ENCODE results near the gene DIP2C. TPM values are rescaled to one million over a fixed set of nuclear protein-coding genes. Genes with fewer than 3 reads are reported as not detected.
A peak's percentile ranks its signal among the peaks of the same experiment; 100 is the strongest.

DIP2C gene
- total RNA-seq, 1 donor from 2014 or later: 10.1 TPM

- Histone ChIP-seq H3K9ac (no peak overlapping the region), H3K4me3 (no peak overlapping the region), H3K4me2 (no peak overlapping the region), H3K36me3 (no peaks in the 10 kb centered on the region), H3K79me2 (ENCODE audit: low read depth) (peaks cover 34% of the 10 kb centered on the region), H3K27me3 (no peaks in the 10 kb centered on the region), H3K4me1 (peaks cover 41% of the 10 kb centered on the region), H3F3A (ENCODE audit: low read depth) (no peaks in the 10 kb centered on the region), H3K9me3 (ENCODE audit: low read depth) (no peaks in the 10 kb centered on the region), H2AFZ (replicated peaks) (no peak overlapping the region), H4K20me1 (ENCODE audit: low read depth) (peaks cover 75% of the 10 kb centered on the region), H3K27ac (no peak overlapping the region)
- no peak for TF ChIP-seq CTCF (IDR thresholded peaks at IDR 0.05)
- Mint-ChIP-seq H3K27ac (peak overlapping the region; percentile 66), H3K27me3 (ENCODE audit: insufficient read depth, low read depth) (peaks cover 7% of the 10 kb centered on the region), H3K4me3 (no peak overlapping the region), H3K4me1 (peaks cover 61% of the 10 kb centered on the region), H3K36me3 (peaks cover 15% of the 10 kb centered on the region), H3K9me3 (peaks cover 7% of the 10 kb centered on the region)
- DNase-seq (ENCODE audit: low spot score): no peak
These were observed 199.2 kb downstream of the DIP2C start for GRCh38 chr10:490256-490655.

- peaks cover 50% of the 10 kb centered on the region for H3K4me1 ChIP-seq
These were observed 200.1 kb downstream of the DIP2C start for GRCh38 chr10:489330-489729.

GRCh38 chr10:488933-489215, 200.6 kb downstream of the DIP2C start:
- H4K20me1 ChIP-seq (ENCODE audit: low read depth): peaks cover 72% of the 10 kb centered on the region
- Mint-ChIP-seq H3K4me1 (peaks cover 68% of the 10 kb centered on the region), H3K9me3 (peaks cover 7% of the 10 kb centered on the region), H3K36me3 (peaks cover 19% of the 10 kb centered on the region), H3K27ac (no peak overlapping the region), H3K4me3 (no peak overlapping the region), H3K27me3 (ENCODE audit: insufficient read depth, low read depth) (peaks cover 11% of the 10 kb centered on the region)
- no peak for TF ChIP-seq CTCF (IDR thresholded peaks at IDR 0.05)
- no peak for TF ChIP-seq EZH2 (IDR thresholded peaks at IDR 0.05)
- no peak for TF ChIP-seq EZH2phosphoT487 (IDR thresholded peaks at IDR 0.05)
- H3F3A ChIP-seq (ENCODE audit: low read depth): no peaks in the 10 kb centered on the region
- H3K4me1 ChIP-seq: peaks cover 52% of the 10 kb centered on the region
- H3K9me3 ChIP-seq (ENCODE audit: low read depth): no peaks in the 10 kb centered on the region
- H2AFZ ChIP-seq (replicated peaks): no peak overlapping the region
- H3K36me3 ChIP-seq: no peaks in the 10 kb centered on the region
- H3K9ac ChIP-seq: no peak overlapping the region
- no peaks in the 10 kb centered on the region for H3K27me3 ChIP-seq
- no peak overlapping the region for H3K4me3 ChIP-seq
- no peak for DNase-seq (ENCODE audit: low spot score)
- H3K79me2 ChIP-seq (ENCODE audit: low read depth): peaks cover 31% of the 10 kb centered on the region
- H3K27ac ChIP-seq: no peak overlapping the region
- no peak overlapping the region for H3K4me2 ChIP-seq

More at GRCh38 chr10:489330-489729, 200.1 kb downstream of the DIP2C start:
- no peak for DNase-seq (ENCODE audit: low spot score)
- H3K4me2 ChIP-seq: no peak overlapping the region
- H3K9ac ChIP-seq: no peak overlapping the region
- no peak overlapping the region for H3K27ac ChIP-seq
- no peak for TF ChIP-seq CTCF (IDR thresholded peaks at IDR 0.05)
- TF ChIP-seq EZH2phosphoT487 (IDR thresholded peaks at IDR 0.05): no peak
- TF ChIP-seq EZH2 (IDR thresholded peaks at IDR 0.05): no peak
- H3K9me3 Mint-ChIP-seq: peaks cover 7% of the 10 kb centered on the region
- no peak overlapping the region for H3K4me3 Mint-ChIP-seq
- no peaks in the 10 kb centered on the region for H3K9me3 ChIP-seq (ENCODE audit: low read depth)
- H3F3A ChIP-seq (ENCODE audit: low read depth): no peaks in the 10 kb centered on the region
- H3K4me3 ChIP-seq: no peak overlapping the region
- H3K79me2 ChIP-seq (ENCODE audit: low read depth): peaks cover 31% of the 10 kb centered on the region
- peaks cover 7% of the 10 kb centered on the region for H3K27me3 Mint-ChIP-seq (ENCODE audit: insufficient read depth, low read depth)
- peaks cover 15% of the 10 kb centered on the region for H3K36me3 Mint-ChIP-seq
- peaks cover 75% of the 10 kb centered on the region for H4K20me1 ChIP-seq (ENCODE audit: low read depth)
- no peak overlapping the region for H2AFZ ChIP-seq (replicated peaks)
- no peaks in the 10 kb centered on the region for H3K27me3 ChIP-seq
- no peaks in the 10 kb centered on the region for H3K36me3 ChIP-seq
- peaks cover 68% of the 10 kb centered on the region for H3K4me1 Mint-ChIP-seq
- H3K27ac Mint-ChIP-seq: no peak overlapping the region

Data from neural progenitor cell (in vitro differentiated cells).